Osteoblast (primary cell): ENCODE measurements around the gene PCDHGA5. TPM values are rescaled to one million over a fixed set of nuclear protein-coding genes. Genes with fewer than 3 reads are reported as not detected.
"Not testable (repeated sequence)": the region's sequence is repeated elsewhere in the genome, so short reads cannot be mapped to it uniquely, and the experiment has no call there.

Experiments used
- DNase-seq: peaks from one replicate; pipeline ENCODE4 v3.0.0; 2011; ENCODE audit warnings: low spot score, mixed read lengths; ENCODE audit not compliant: insufficient read length; ENCODE audit errors: missing footprints
- H2AFZ ChIP-seq: 2 replicates; pipeline ENCODE4 v1.6.0; 2011; ENCODE audit warnings: mild to moderate bottlenecking, low read length
- H3K27ac ChIP-seq: 2 replicates; pipeline ENCODE4 v1.5.1; 2011; ENCODE audit warnings: mild to moderate bottlenecking, low read depth, low read length, moderate library complexity
- H3K27me3 ChIP-seq: 2 replicates; pipeline ENCODE4 v1.6.0; 2012; ENCODE audit warnings: mild to moderate bottlenecking, control low read depth, inconsistent platforms, low read length, moderate library complexity; ENCODE audit not compliant: insufficient read depth
- H3K36me3 ChIP-seq: 2 replicates; pipeline ENCODE4 v1.5.1; 2011; ENCODE audit warnings: mild to moderate bottlenecking, low read length, control low read depth, moderate library complexity; ENCODE audit not compliant: insufficient read depth
- H3K4me1 ChIP-seq: 2 replicates; pipeline ENCODE4 v1.5.1; 2011; ENCODE audit warnings: mild to moderate bottlenecking, low read length, control low read depth, moderate library complexity; ENCODE audit not compliant: insufficient read depth
- H3K4me2 ChIP-seq: 2 replicates; pipeline ENCODE4 v1.6.0; 2011; ENCODE audit warnings: mild to moderate bottlenecking, low read length; ENCODE audit not compliant: insufficient read depth
- H3K4me3 ChIP-seq: fragments of 200-600 bp; sonication (generic); 3 replicates; pipeline ENCODE4 v1.5.1; 2012; ENCODE audit warnings: mild to moderate bottlenecking, low read length, inconsistent platforms; ENCODE audit not compliant: insufficient read depth
- H3K79me2 ChIP-seq: 2 replicates; pipeline ENCODE4 v1.6.0; 2012; ENCODE audit warnings: mild to moderate bottlenecking, low read length, control low read depth, inconsistent platforms; ENCODE audit not compliant: insufficient read depth
- H3K9me3 ChIP-seq: 2 replicates; pipeline ENCODE4 v1.5.1; 2011; ENCODE audit warnings: low read depth, low read length, control low read depth
- H4K20me1 ChIP-seq: 2 replicates; pipeline ENCODE4 v1.6.0; 2012; ENCODE audit warnings: mild to moderate bottlenecking, low read length, control low read depth; ENCODE audit not compliant: insufficient read depth
- CTCF ChIP-seq: IDR thresholded peaks from 2 replicates; pipeline ENCODE4 v1.5.1; 2011; ENCODE audit warnings: mild to moderate bottlenecking, low read depth, low read length, moderate library complexity; ENCODE audit errors: extremely low read depth
- total RNA-seq: library from RNA; depleted of rRNA; stranded (reverse); fragments of >200 nt; gene quantifications from 2 replicates; pipeline ENCODE4 v1.2.3, GENCODE V29; 2012

The PCDHGA5 gene
- total RNA-seq, 1 donor: 2.5 TPM

- no peak for DNase-seq
- Histone ChIP-seq H3K4me3 (no peak overlapping the region), H3K27me3 (peaks cover 16% of the 10 kb centered on the region), H3K36me3 (no peaks in the 10 kb centered on the region), H3K79me2 (no peaks in the 10 kb centered on the region), H4K20me1 (no peaks in the 10 kb centered on the region), H3K4me2 (no peak overlapping the region), H3K4me1 (no peaks in the 10 kb centered on the region), H3K27ac (no peak overlapping the region), H2AFZ (no peak overlapping the region), H3K9me3 (peaks cover 2% of the 10 kb centered on the region)
- TF ChIP-seq CTCF: no peak
These were observed 21.2 kb upstream of the PCDHGA5 start for GRCh38 chr5:141342773-141343172.

- H4K20me1 ChIP-seq: no peaks in the 10 kb centered on the region
- peak; percentile 92 for DNase-seq
- peaks cover 2% of the 10 kb centered on the region for H3K9me3 ChIP-seq
- H3K79me2 ChIP-seq: no peaks in the 10 kb centered on the region
- peak; percentile 60 for TF ChIP-seq CTCF
- no peaks in the 10 kb centered on the region for H3K36me3 ChIP-seq
- H2AFZ ChIP-seq: peak within 1 kb of the TSS; percentile 87
- H3K27me3 ChIP-seq: peaks cover 16% of the 10 kb centered on the region
- H3K4me1 ChIP-seq: no peaks in the 10 kb centered on the region
- peak within 1 kb of the TSS; percentile 70 for H3K4me3 ChIP-seq
- H3K27ac ChIP-seq: no peak within 1 kb of the TSS
- H3K4me2 ChIP-seq: peak within 1 kb of the TSS; percentile 65
These were observed 20.6 kb upstream of the PCDHGA5 start, which contains the start of gene PCDHGA3 for GRCh38 chr5:141343242-141343952. PCDHGA3 (plus strand) TSS chr5:141343829; CDS start chr5:141344034, 205 bp downstream.

GRCh38 chr5:141343953-141344463 is 20.0 kb upstream of the PCDHGA5 start:
- Histone ChIP-seq H3K4me3 (peak overlapping the region; percentile 70), H3K4me2 (peak overlapping the region; percentile 65), H4K20me1 (no peaks in the 10 kb centered on the region), H3K36me3 (no peaks in the 10 kb centered on the region), H2AFZ (peak overlapping the region; percentile 87), H3K27me3 (peaks cover 16% of the 10 kb centered on the region), H3K4me1 (no peaks in the 10 kb centered on the region), H3K9me3 (peaks cover 2% of the 10 kb centered on the region), H3K79me2 (no peaks in the 10 kb centered on the region), H3K27ac (no peak overlapping the region)
- DNase-seq: no peak
- peak; percentile 7 for TF ChIP-seq CTCF

GRCh38 chr5:141345327-141345726 is 18.6 kb upstream of the PCDHGA5 start:
- H3K27ac ChIP-seq: no peak overlapping the region
- peaks cover 13% of the 10 kb centered on the region for H3K27me3 ChIP-seq
- DNase-seq: no peak
- no peaks in the 10 kb centered on the region for H4K20me1 ChIP-seq
- H3K4me3 ChIP-seq: no peak overlapping the region
- peaks cover under 1% of the 10 kb centered on the region for H3K9me3 ChIP-seq
- no peak overlapping the region for H3K4me2 ChIP-seq
- no peaks in the 10 kb centered on the region for H3K4me1 ChIP-seq
- H3K36me3 ChIP-seq: no peaks in the 10 kb centered on the region
- H2AFZ ChIP-seq: no peak overlapping the region
- no peak for TF ChIP-seq CTCF
- H3K79me2 ChIP-seq: no peaks in the 10 kb centered on the region

GRCh38 chr5:141346017-141346416 is 17.9 kb upstream of the PCDHGA5 start:
- not testable (repeated sequence) for H3K27ac ChIP-seq, H3K4me1 ChIP-seq, H3K79me2 ChIP-seq, DNase-seq, H3K4me2 ChIP-seq, H3K4me3 ChIP-seq, H3K9me3 ChIP-seq, H3K36me3 ChIP-seq, H4K20me1 ChIP-seq, H2AFZ ChIP-seq
- peaks cover 18% of the 10 kb centered on the region for H3K27me3 ChIP-seq
